Left lung (tissue), 10 donors: ENCODE data around the gene ADAMTSL1. TPM values are rescaled to one million over a fixed set of nuclear protein-coding genes. Genes with fewer than 3 reads are reported as not detected.

Experiments used
- ATAC-seq: fragments of 200-7000 bp; cut with Tn5 transposase; one replicate; pipeline ENCODE4 v1.9.1; 2020; ENCODE audit warnings: moderate library complexity
- DNase-seq, 4 donors: peaks; one replicate each; pipeline ENCODE4 v3.0.0-alpha.2; 2013 to 2020
- H3K27ac ChIP-seq, 2 donors: fragments of 200-600 bp; sonication (generic) in 1 of 2; one replicate each; pipeline versions ENCODE4 v1.5.0 to v1.8.0; 2020 to 2021
- H3K27me3 ChIP-seq, 2 donors: fragments of 200-600 bp; sonication (generic) in 1 of 2; one replicate each; pipeline versions ENCODE4 v1.5.0 to v1.8.0; 2020 to 2021
- H3K36me3 ChIP-seq, 2 donors: fragments of 200-600 bp; sonication (generic) in 1 of 2; one replicate each; pipeline versions ENCODE4 v1.5.0 to v1.8.0; 2020 to 2021
- H3K4me1 ChIP-seq, 2 donors: fragments of 200-600 bp; one replicate each; pipeline ENCODE4 v1.8.0; 2021
- H3K4me3 ChIP-seq, 2 donors: fragments of 200-600 bp; sonication (generic) in 1 of 2; one replicate each; pipeline versions ENCODE4 v1.5.0 to v1.8.0; 2020 to 2021; ENCODE audit warnings: mild to moderate bottlenecking in 1 of 2
- H3K9me3 ChIP-seq, 2 donors: fragments of 200-600 bp; sonication (generic) in 1 of 2; one replicate each; pipeline versions ENCODE4 v1.5.0 to v1.8.0; 2020 to 2021
- intact Hi-C, 2 donors: fragments of 100-400 bp; cut with DNase I; formaldehyde crosslinking; loops; one replicate each; pipeline versions ENCODE4 v1.11.2 to v1.14.2; 2022
- polyA plus RNA-seq, 6 donors: library from polyadenylated mRNA; unstranded; fragments of 120-200 nt; gene quantifications; one replicate each; pipeline ENCODE4 v1.2.1, GENCODE V29; 2013; ENCODE audit not compliant: insufficient read length in 6 of 6
- total RNA-seq, 2 donors: library from RNA; stranded (reverse); fragmentation: NEBNext Ultra II Directional; extraction: Animal tissue kit (Norgen Biotek cat#: 25700); gene quantifications; one replicate each; pipeline ENCODE4 v1.2.1, GENCODE V29; 2021
- TF ChIP-seq, protein P1 (sequence below), 2 donors: fragments of 200-600 bp; sonication (generic) in 1 of 2; IDR thresholded peaks; one replicate each; pipeline versions ENCODE4 v1.5.0 to v1.8.0; 2021; ENCODE audit warnings: antibody characterized with exemption in 2 of 2
- donor health status: DM: no; HTN: yes; CAD: no.
- donor health status: DM: no; HTN: no; CAD: no.

Gene ADAMTSL1
- total and polyA plus RNA-seq, 8 donors = 3.0 to 28.1 (median 17.9) TPM

DNA sequence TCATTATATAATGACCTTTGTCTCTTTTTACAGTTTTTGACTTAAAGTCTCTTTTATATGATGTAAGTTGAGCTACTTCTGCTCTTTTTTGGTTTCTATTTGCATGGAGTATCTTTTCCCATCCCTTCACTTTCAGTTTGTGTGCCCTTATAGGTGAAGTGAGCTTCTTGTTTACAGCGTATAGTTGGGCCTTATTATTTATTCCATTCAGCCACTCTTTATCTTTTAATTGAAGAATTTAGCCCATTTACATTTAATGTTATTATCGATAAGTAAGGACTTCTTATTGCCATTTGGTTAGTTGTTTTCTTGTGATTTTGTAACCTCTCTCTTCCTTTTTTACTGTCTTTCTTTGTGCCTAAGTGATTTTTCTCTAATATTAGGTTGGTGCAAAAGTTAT lies 117.3 kb downstream of the ADAMTSL1 start:
- TF ChIP-seq, protein P1, sequence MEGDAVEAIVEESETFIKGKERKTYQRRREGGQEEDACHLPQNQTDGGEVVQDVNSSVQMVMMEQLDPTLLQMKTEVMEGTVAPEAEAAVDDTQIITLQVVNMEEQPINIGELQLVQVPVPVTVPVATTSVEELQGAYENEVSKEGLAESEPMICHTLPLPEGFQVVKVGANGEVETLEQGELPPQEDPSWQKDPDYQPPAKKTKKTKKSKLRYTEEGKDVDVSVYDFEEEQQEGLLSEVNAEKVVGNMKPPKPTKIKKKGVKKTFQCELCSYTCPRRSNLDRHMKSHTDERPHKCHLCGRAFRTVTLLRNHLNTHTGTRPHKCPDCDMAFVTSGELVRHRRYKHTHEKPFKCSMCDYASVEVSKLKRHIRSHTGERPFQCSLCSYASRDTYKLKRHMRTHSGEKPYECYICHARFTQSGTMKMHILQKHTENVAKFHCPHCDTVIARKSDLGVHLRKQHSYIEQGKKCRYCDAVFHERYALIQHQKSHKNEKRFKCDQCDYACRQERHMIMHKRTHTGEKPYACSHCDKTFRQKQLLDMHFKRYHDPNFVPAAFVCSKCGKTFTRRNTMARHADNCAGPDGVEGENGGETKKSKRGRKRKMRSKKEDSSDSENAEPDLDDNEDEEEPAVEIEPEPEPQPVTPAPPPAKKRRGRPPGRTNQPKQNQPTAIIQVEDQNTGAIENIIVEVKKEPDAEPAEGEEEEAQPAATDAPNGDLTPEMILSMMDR (IDR thresholded peaks at IDR 0.05) = no peak
- H3K9me3 ChIP-seq = peaks cover 0 to 27% of the 10 kb centered on the region in 2 donors
- no peak overlapping the region for H3K27ac ChIP-seq
- DNase-seq = no peak
- no peaks in the 10 kb centered on the region for H3K36me3 ChIP-seq
- no peak for ATAC-seq
- no peaks in the 10 kb centered on the region for H3K4me1 ChIP-seq
- no peaks in the 10 kb centered on the region for H3K27me3 ChIP-seq
- no peak overlapping the region for H3K4me3 ChIP-seq
- intact Hi-C loops = no loop called here

DNA sequence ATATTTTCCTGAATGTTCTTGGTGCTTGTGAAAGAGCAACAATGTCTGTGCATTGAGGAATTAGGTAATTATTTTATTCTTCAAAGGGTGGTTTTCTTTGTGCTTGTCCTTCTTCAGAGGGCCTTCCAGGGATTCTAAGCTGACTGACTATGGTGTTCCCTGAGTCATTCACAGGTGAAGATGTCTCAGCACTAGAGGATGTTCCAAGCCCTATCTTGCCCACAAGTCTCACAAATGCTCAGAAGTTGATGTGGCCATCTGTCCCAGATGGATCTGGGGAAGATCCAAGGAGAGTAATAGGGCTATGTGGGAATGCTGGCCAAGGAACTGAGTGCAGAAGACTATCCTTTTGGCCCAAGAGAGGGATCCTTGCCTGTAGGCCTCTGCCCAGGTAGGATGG lies 120.9 kb downstream of the ADAMTSL1 start:
- intact Hi-C loops = no loop called here

DNA sequence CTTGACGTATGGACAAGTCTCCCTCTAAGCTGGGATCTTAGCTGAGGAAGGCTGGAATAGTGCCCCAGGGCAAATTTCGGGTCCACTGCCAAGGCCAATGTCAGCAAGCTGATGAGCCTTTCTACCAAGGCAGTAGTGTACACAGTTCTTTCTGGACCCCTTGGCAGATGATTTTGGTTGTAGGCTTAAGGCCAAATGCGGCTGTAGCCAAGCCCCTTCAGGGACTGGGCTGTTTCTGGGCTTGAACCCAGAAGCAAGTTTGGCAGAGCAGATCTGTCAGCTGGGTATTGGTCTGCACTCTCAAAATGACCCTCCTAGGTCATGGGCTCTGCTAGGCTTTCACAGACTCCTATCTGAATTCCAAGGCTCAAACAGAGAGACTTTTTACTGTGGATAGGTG lies 121.6 kb downstream of the ADAMTSL1 start:
- Histone ChIP-seq H3K4me1 (no peaks in the 10 kb centered on the region), H3K27ac (no peak overlapping the region), H3K4me3 (no peak overlapping the region), H3K9me3 (peaks cover 0 to 27% of the 10 kb centered on the region in 2 donors), H3K36me3 (no peaks in the 10 kb centered on the region), H3K27me3 (no peaks in the 10 kb centered on the region)
- intact Hi-C loops = no loop called here
- DNase-seq (no peak), ATAC-seq (no peak)
- TF ChIP-seq, protein P1 (IDR thresholded peaks at IDR 0.05) = no peak

More for the DNA sequence above, 120.9 kb downstream of the ADAMTSL1 start:
- TF ChIP-seq, protein P1 (IDR thresholded peaks at IDR 0.05) = no peak
- H3K36me3 ChIP-seq = no peaks in the 10 kb centered on the region
- ATAC-seq = no peak
- no peak overlapping the region for H3K27ac ChIP-seq
- no peaks in the 10 kb centered on the region for H3K4me1 ChIP-seq
- no peak overlapping the region for H3K4me3 ChIP-seq
- no peaks in the 10 kb centered on the region for H3K27me3 ChIP-seq
- DNase-seq = no peak
- H3K9me3 ChIP-seq = peaks cover 0 to 27% of the 10 kb centered on the region in 2 donors

DNA sequence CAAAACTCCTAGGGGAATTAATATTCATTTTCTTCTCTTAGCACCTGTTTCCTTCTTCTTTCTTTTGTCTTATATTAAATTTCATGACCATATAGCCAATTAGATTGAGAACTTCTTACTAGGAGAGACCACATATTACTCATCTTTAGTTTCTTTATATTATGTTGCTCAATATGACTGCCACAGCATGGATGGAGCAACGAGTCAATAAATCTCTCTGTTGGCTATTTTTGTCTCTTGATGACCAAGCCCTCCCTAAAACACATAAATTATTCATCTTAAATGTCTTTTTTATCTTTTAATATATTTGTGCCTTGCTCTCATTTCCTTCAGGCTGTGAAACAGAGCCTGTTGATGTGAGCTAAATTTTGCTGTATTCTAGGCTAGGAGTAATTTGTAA lies 123.0 kb downstream of the ADAMTSL1 start:
- Histone ChIP-seq H3K27ac (no peak overlapping the region), H3K9me3 (peaks cover 0 to 14% of the 10 kb centered on the region in 2 donors), H3K4me3 (no peak overlapping the region), H3K36me3 (no peaks in the 10 kb centered on the region), H3K27me3 (no peaks in the 10 kb centered on the region), H3K4me1 (no peaks in the 10 kb centered on the region)
- ATAC-seq (no peak), DNase-seq (no peak)
- TF ChIP-seq, protein P1 (IDR thresholded peaks at IDR 0.05) = no peak
- intact Hi-C loops = no loop called here

DNA sequence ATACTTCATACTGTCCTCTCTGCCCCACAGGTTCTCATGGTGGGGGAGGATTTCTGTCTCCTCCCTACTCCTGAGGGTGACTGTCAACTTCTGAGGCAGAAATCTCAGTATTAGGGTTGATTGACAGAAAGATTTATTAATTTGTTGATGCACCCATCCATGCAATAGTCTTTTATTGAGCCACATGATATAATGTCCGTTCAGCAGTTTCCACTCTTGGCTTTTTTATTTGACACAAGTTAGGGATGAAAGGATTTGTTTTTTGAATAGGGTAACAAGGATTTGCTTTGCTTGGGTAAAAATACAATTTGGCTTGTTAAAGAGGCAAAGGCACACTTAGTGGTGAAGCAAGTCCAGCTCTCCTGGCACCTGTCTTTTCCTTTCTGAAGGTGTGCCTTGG lies 125.0 kb downstream of the ADAMTSL1 start:
- Histone ChIP-seq H3K36me3 (no peaks in the 10 kb centered on the region), H3K27me3 (no peaks in the 10 kb centered on the region), H3K4me3 (no peak overlapping the region), H3K9me3 (peaks cover 0 to 14% of the 10 kb centered on the region in 2 donors), H3K27ac (no peak overlapping the region), H3K4me1 (no peaks in the 10 kb centered on the region)
- TF ChIP-seq, protein P1 (IDR thresholded peaks at IDR 0.05) = no peak
- intact Hi-C loops = no loop called here
- ATAC-seq (no peak), DNase-seq (no peak)
